HepG2 (cell line): Measurements from ENCODE around the gene SLC6A14. TPM values are rescaled to one million over a fixed set of nuclear protein-coding genes. Genes with fewer than 3 reads are reported as not detected.
A peak's percentile ranks its signal among the peaks of the same experiment; 100 is the strongest.

ENCODE experiments used
- ATAC-seq: fragments of 200-7000 bp; cut with Tn5 transposase; 3 replicates; pipeline ENCODE4 v1.9.1; 2020; ENCODE audit warnings: mild to moderate bottlenecking, moderate library complexity
- BruUV-seq: library from RNA; stranded (reverse); fragments of 400-500 nt; replicated peaks from 2 replicates; lab custom pipeline; 2021; lab: Mats Ljungman, UMichigan
- CTCF ChIA-PET: fragments of 300-600 bp; formaldehyde crosslinking; extraction: SDS; loops from one replicate; lab custom pipeline; 2021; ENCODE audit warnings: low total read pairs, inconsistent platforms, low intra/inter-chr PET ratio; lab: Yijun Ruan, JAX
- POLR2A ChIA-PET: fragments of 350-600 bp; sonication (Branson Sonifier 250); formaldehyde crosslinking; loops from one replicate; lab custom pipeline; 2020; ENCODE audit warnings: antibody characterized with exemption, inconsistent platforms; lab: Yijun Ruan, JAX
- DNase-seq: peaks from one replicate; pipeline ENCODE4 v3.0.0-alpha.2; 2015; ENCODE audit warnings: low spot score
- FAIRE-seq: peaks from 3 replicates; lab custom pipeline; 2011; peaks lifted over from hg19 to GRCh38; lab: Jason Lieb, UNC
- H2AFZ ChIP-seq: one replicate; pipeline ENCODE4 v1.6.1; 2011; ENCODE audit warnings: low read length, inconsistent platforms
- H3K27ac ChIP-seq: fragments of 300-600 bp; 3 replicates; pipeline ENCODE4 v1.8.0; 2011; ENCODE audit warnings: mixed run types, mild to moderate bottlenecking, mixed read lengths, low read length, inconsistent platforms; ENCODE audit not compliant: insufficient read depth; ENCODE audit errors: extremely low read length
- H3K27me3 ChIP-seq, 2 experiments: fragments of 200-600 bp in 1 of 2; 2 replicates in 1 of 2; 3 replicates in 1 of 2; pipeline versions ENCODE4 v1.6.0 to v1.8.0; 2011; ENCODE audit warnings: low read length in 2 of 2, mild to moderate bottlenecking in 2 of 2, moderate library complexity in 2 of 2, inconsistent platforms in 1 of 2; ENCODE audit not compliant: insufficient read depth in 2 of 2, control insufficient read depth in 1 of 2
- H3K36me3 ChIP-seq, 2 experiments: fragments of 200-600 bp in 1 of 2; replicated peaks in 1 of 2; 2 replicates in 1 of 2; 3 replicates in 1 of 2; pipeline versions ENCODE4 v1.5.1 to v1.8.0; 2011; ENCODE audit warnings: low read length in 2 of 2, inconsistent platforms in 1 of 2; ENCODE audit not compliant: insufficient read depth in 2 of 2, control insufficient read depth in 1 of 2
- H3K4me1 ChIP-seq: 2 replicates; pipeline ENCODE4 v1.5.1; 2012; ENCODE audit warnings: low read length, inconsistent platforms; ENCODE audit not compliant: insufficient read depth
- H3K4me2 ChIP-seq: 2 replicates; pipeline ENCODE4 v1.6.0; 2011; ENCODE audit warnings: low read depth, low read length, inconsistent platforms
- H3K4me3 ChIP-seq, 3 experiments: fragments of 200-600 bp in 1 of 3; sonication (generic), shearing (Covaris generic) in 1 of 3; replicated peaks in 1 of 3; 2 replicates each; pipeline ENCODE4 v1.5.1; 2011 to 2016; ENCODE audit warnings: low read length in 3 of 3, inconsistent platforms in 2 of 3, low read depth in 2 of 3, mild to moderate bottlenecking in 2 of 3, control low read depth in 1 of 3, mixed read lengths in 1 of 3; ENCODE audit not compliant: insufficient read depth in 1 of 3
- H3K79me2 ChIP-seq: one replicate; pipeline ENCODE4 v1.6.1; 2011; ENCODE audit warnings: low read length, inconsistent platforms; ENCODE audit not compliant: insufficient read depth
- H3K9ac ChIP-seq: 2 replicates; pipeline ENCODE4 v1.6.0; 2011; ENCODE audit warnings: mild to moderate bottlenecking, low read depth, low read length, inconsistent platforms; ENCODE audit not compliant: insufficient read depth
- H3K9me3 ChIP-seq: 2 replicates; pipeline ENCODE4 v1.5.1; 2012; ENCODE audit warnings: mild to moderate bottlenecking, low read length
- H4K20me1 ChIP-seq: 2 replicates; pipeline ENCODE4 v1.6.0; 2011; ENCODE audit warnings: inconsistent platforms, mild to moderate bottlenecking, low read length, moderate library complexity; ENCODE audit not compliant: insufficient read depth
- HOXA5 ChIP-seq: sonication (generic); formaldehyde crosslinking; IDR thresholded peaks from 2 replicates; pipeline ENCODE4 v1.4.0; 2020; ENCODE audit warnings: missing genetic modification reagents
- MAFF ChIP-seq: IDR thresholded peaks from 2 replicates; pipeline ENCODE4 v1.6.1; 2011; ENCODE audit warnings: low read depth, low read length, improper control_type of control experiment
- MAFK ChIP-seq, 2 experiments: IDR thresholded peaks in 1 of 2; conservative IDR thresholded peaks in 1 of 2; 2 replicates each; pipeline ENCODE4 v1.6.1; 2011; ENCODE audit warnings: improper control_type of control experiment in 2 of 2, low read length in 2 of 2
- NFE2L1 ChIP-seq: sonication (generic); formaldehyde crosslinking; IDR thresholded peaks from 2 replicates; pipeline ENCODE4 v1.4.0; 2020; ENCODE audit warnings: missing genetic modification reagents, mild to moderate bottlenecking, borderline replicate concordance
- NFKBIZ ChIP-seq: IDR thresholded peaks from 2 replicates; pipeline ENCODE4 v1.6.1; 2018; ENCODE audit warnings: missing genetic modification reagents, missing compliant biosample characterization
- PHF8 ChIP-seq: sonication (generic); formaldehyde crosslinking; IDR thresholded peaks from 2 replicates; pipeline ENCODE4 v1.5.0; 2020; ENCODE audit warnings: missing genetic modification reagents
- SMAD9 ChIP-seq: sonication (generic); formaldehyde crosslinking; IDR thresholded peaks from 2 replicates; pipeline ENCODE4 v1.5.1; 2020; ENCODE audit warnings: mild to moderate bottlenecking, missing genetic modification reagents
- ZNF180 ChIP-seq: sonication (generic); formaldehyde crosslinking; IDR thresholded peaks from 2 replicates; pipeline ENCODE4 v1.4.0; 2020; ENCODE audit warnings: low read depth, missing genetic modification reagents, borderline replicate concordance
- WGBS: methylation state at CpG from one replicate; pipeline ENCODE4 v1.1.6; 2017; ENCODE audit warnings: low lambda C conversion rate; 5-methylcytosine and 5-hydroxymethylcytosine counted together
- in situ Hi-C: cut with HindIII; loops from 2 replicates; pipeline ENCODE4 v1.10.0; 2017; ENCODE audit warnings: low pct_unique_long_range_greater_than_20kb; ENCODE audit not compliant: extremely low pct_ligation_motif_present
- intact Hi-C: fragments of 100-400 bp; cut with micrococcal nuclease; formaldehyde crosslinking; loops from one replicate; pipeline ENCODE4 v1.10.0; 2022; ENCODE audit not compliant: unreplicated experiment
- polyA plus RNA-seq, 8 experiments: library from polyadenylated mRNA; depleted of rRNA in 3 of 8; stranded (reverse) in 7 of 8; unstranded in 1 of 8; fragments of >200 nt; fragmentation: Illumina TruSeq in 4 of 8; extraction: Trizol in 4 of 8; gene quantifications; 2 replicates each; pipeline versions ENCODE4 v1.2.1 to v1.2.3, GENCODE V29; 2011 to 2016; ENCODE audit warnings: low read depth in 4 of 8, missing spikeins in 1 of 8, mixed read lengths in 1 of 8; ENCODE audit not compliant: insufficient read depth in 1 of 8
- total RNA-seq, 5 experiments: library from RNA; depleted of rRNA; stranded (reverse); fragments of >200 nt; fragmentation: Illumina TruSeq; extraction: Trizol; gene quantifications; 2 replicates each; pipeline ENCODE4 v1.2.3, GENCODE V29; 2016; ENCODE audit warnings: low read depth in 1 of 5

SLC6A14 gene
- total and polyA plus RNA-seq, 2 of the 13 experiments (the other 11 are each of a cell fraction or from before 2014, with no cell fraction given): 22.6 to 70.2 TPM

DNA sequence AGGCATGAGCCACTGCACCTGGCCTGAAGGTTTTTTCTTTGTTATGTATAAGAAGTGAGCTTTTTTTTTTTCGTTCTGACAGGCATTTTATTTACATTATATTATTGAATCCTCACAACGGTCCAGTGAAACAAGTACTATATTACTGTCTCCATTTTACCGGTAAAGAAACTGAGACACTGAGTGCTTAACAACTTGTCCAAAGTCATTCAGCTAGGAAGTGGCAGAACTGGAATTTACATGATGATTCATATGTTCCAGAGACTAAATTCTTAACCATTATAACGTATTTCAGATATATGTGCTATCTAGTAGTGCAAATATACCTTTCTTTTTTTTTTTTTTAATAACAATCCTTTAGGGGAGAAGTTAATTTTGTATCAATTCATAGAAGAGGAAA, 18.4 kb upstream of the SLC6A14 start:
- 26% methylated on average over 4 of the region's 4 CpGs for WGBS
- TF ChIP-seq HOXA5 (CRISPR knock-in tag): no peak
- no peak for TF ChIP-seq NFKBIZ (CRISPR knock-in tag)
- intact Hi-C loops: no loop called here
- no peaks in the 10 kb centered on the region for H3K4me1 ChIP-seq
- H3K27me3 ChIP-seq: no peaks in the 10 kb centered on the region
- no peak overlapping the region for H3K27ac ChIP-seq
- H3K9ac ChIP-seq: no peak overlapping the region
- ChIA-PET CTCF (no interaction called here), POLR2A (no interaction called here)
- FAIRE-seq (no peak), DNase-seq (no peak), ATAC-seq (no peak)
- H3K4me2 ChIP-seq: no peak overlapping the region
- no peaks in the 10 kb centered on the region for H3K9me3 ChIP-seq
- in situ Hi-C loops: no loop called here
- no peak overlapping the region for H2AFZ ChIP-seq
- BruUV-seq: no TSS peak
- no peaks in the 10 kb centered on the region for H4K20me1 ChIP-seq
- H3K79me2 ChIP-seq: no peaks in the 10 kb centered on the region
- H3K4me3 ChIP-seq: no peak overlapping the region
- H3K36me3 ChIP-seq: no peaks in the 10 kb centered on the region

- in situ Hi-C loops (no loop called here), intact Hi-C loops (no loop called here)
- no peak overlapping the region for H3K4me3 ChIP-seq
- FAIRE-seq (no peak), ATAC-seq (no peak), DNase-seq (no peak)
- no peaks in the 10 kb centered on the region for H3K4me1 ChIP-seq
- H3K27ac ChIP-seq: no peak overlapping the region
- no peak overlapping the region for H3K9ac ChIP-seq
- WGBS: 79% methylated on average over 3 of the region's 3 CpGs
- H3K36me3 ChIP-seq: no peaks in the 10 kb centered on the region
- H3K4me2 ChIP-seq: no peak overlapping the region
- no peak overlapping the region for H2AFZ ChIP-seq
- POLR2A ChIA-PET: no interaction called here
- no peaks in the 10 kb centered on the region for H3K27me3 ChIP-seq
- no peaks in the 10 kb centered on the region for H4K20me1 ChIP-seq
- H3K9me3 ChIP-seq: no peaks in the 10 kb centered on the region
- H3K79me2 ChIP-seq: no peaks in the 10 kb centered on the region
- no TSS peak for BruUV-seq
- CTCF ChIA-PET: no interaction called here
- TF ChIP-seq NFE2L1 (CRISPR knock-in tag) (no peak), NFKBIZ (CRISPR knock-in tag) (no peak), PHF8 (CRISPR knock-in tag) (no peak), MAFK (conservative IDR thresholded peaks at IDR 0.05 in 1 of 2, IDR thresholded peaks at IDR 0.05 in 1 of 2; ENCODE audit: low read length in 2 of 2) (peak in 1 of 2 experiments; percentile 74; a peak in 3 of 4 replicates), SMAD9 (CRISPR knock-in tag) (no peak), ZNF180 (CRISPR knock-in tag) (no peak), MAFF (peak; percentile 41; the same call in 1 of the 2 replicates)
- TF ChIP-seq, all 625 proteins: peak for 2
These were observed 8.4 kb upstream of the SLC6A14 start for GRCh38 chrX:116427978-116428377.
